Esophagus muscularis mucosa (tissue), 4 donors: ENCODE data around the gene PRR12. TPM values are rescaled to one million over a fixed set of nuclear protein-coding genes. Genes with fewer than 3 reads are reported as not detected.

ENCODE experiments used
- DNase-seq: peaks from one replicate; pipeline ENCODE4 v3.0.0-alpha.2; 2017; ENCODE audit errors: extremely low spot score
- H3K27ac ChIP-seq, 4 donors: fragments of 200-600 bp; sonication (generic); replicated peaks in 1 of 4; 1 replicate in 3 of 4; 2 replicates in 1 of 4; pipeline ENCODE4 v1.5.1; 2016 to 2019; ENCODE audit warnings: mild to moderate bottlenecking in 1 of 4
- H3K27me3 ChIP-seq, 4 donors: fragments of 200-600 bp; sonication (generic); one replicate each; pipeline versions ENCODE4 v1.5.1 to v1.6.0; 2016 to 2019
- H3K36me3 ChIP-seq, 4 donors: fragments of 200-600 bp; sonication (generic); one replicate each; pipeline ENCODE4 v1.5.1; 2016 to 2019
- H3K4me1 ChIP-seq, 4 donors: fragments of 200-600 bp; sonication (generic); one replicate each; pipeline ENCODE4 v1.5.1; 2016 to 2019
- H3K4me3 ChIP-seq, 4 donors: fragments of 200-600 bp; sonication (generic); 1 replicate in 2 of 4; 2 replicates in 2 of 4; pipeline ENCODE4 v1.5.1; 2016 to 2019; ENCODE audit warnings: mild to moderate bottlenecking in 4 of 4, moderate library complexity in 1 of 4
- H3K9me3 ChIP-seq, 4 donors: fragments of 200-600 bp; sonication (generic); 1 replicate in 3 of 4; 2 replicates in 1 of 4; pipeline ENCODE4 v1.5.1; 2016 to 2019
- EP300 ChIP-seq: sonication (generic); formaldehyde crosslinking; IDR thresholded peaks from one replicate; pipeline ENCODE4 v1.6.1; 2017; ENCODE audit warnings: antibody characterized with exemption
- POLR2A ChIP-seq: fragments of 450-650 bp; IDR thresholded peaks from one replicate; pipeline ENCODE4 v1.6.1; 2017; ENCODE audit warnings: antibody characterized with exemption, moderate library complexity, mild to moderate bottlenecking, low read depth
- POLR2AphosphoS5 ChIP-seq, 2 donors: sonication (generic); formaldehyde crosslinking; IDR thresholded peaks; one replicate each; pipeline ENCODE4 v1.6.1; 2017; ENCODE audit warnings: antibody characterized with exemption in 2 of 2
- WGBS: methylation state at CpG from one replicate; pipeline ENCODE4 v1.1.5; 2018; 5-methylcytosine and 5-hydroxymethylcytosine counted together
- intact Hi-C: fragments of 100-400 bp; cut with DNase I; formaldehyde crosslinking; loops from one replicate; pipeline ENCODE4 v1.15.1; 2023
- total RNA-seq, 4 donors: library from RNA; depleted of rRNA; stranded (reverse); fragments of >200 nt; gene quantifications; one replicate each; pipeline versions ENCODE4 v1.1.0 to v1.2.1, GENCODE V29; 2016
- TF ChIP-seq, protein P1 (sequence below), 3 experiments: fragments of 200-600 bp in 2 of 3; fragments of 450-650 bp in 1 of 3; sonication (generic) in 2 of 3; IDR thresholded peaks; one replicate each; pipeline ENCODE4 v1.5.1; 2017 to 2019; ENCODE audit warnings: antibody characterized with exemption in 3 of 3, mild to moderate bottlenecking in 2 of 3, moderate library complexity in 1 of 3

PRR12 gene
- total RNA-seq, 4 donors from 2014 or later: 9.4 to 29.1 (median 16.3) TPM

DNA sequence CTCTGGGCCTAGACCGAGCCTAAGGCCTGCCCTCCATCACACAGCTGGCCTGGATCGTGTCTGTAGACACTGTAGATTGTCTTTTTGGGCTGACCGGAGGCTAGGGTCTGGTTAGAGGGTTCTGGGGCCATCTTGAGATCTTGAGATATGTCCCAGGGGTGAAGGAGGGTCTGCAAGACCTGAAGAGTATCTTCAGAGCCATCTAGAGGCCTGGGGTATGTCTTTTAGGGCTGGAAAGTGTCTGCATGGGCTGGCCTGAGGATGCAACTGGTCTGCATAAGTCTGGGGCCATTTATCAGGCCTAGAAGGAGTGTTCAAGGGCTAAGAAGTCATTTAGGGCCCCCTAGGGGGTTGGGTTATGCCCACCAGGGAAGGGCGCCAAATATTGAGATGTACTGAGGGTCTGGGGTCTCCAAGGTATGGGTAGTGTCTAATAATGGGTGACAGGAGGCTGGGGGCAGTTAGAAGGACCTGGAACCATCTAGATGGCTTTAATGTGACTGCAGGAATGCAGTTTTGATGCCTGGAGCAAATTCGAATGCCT, 51.6 kb downstream of the PRR12 start:
- Histone ChIP-seq H3K4me3 (peak overlapping the region; percentile 69 to 97 (median 83)), H3K4me1 (peaks cover 42 to 67% (median 65%) of the 10 kb centered on the region in 4 donors), H3K36me3 (peaks cover 13 to 32% (median 29%) of the 10 kb centered on the region in 4 donors), H3K27ac (peak overlapping the region; percentile 91 to 100 (median 98)), H3K27me3 (no peaks in the 10 kb centered on the region), H3K9me3 (no peaks in the 10 kb centered on the region)
- no peak for DNase-seq
- TF ChIP-seq EP300 (no peak), POLR2AphosphoS5 (IDR thresholded peaks at IDR 0.05) (no peak), POLR2A (no peak)
- TF ChIP-seq, protein P1, sequence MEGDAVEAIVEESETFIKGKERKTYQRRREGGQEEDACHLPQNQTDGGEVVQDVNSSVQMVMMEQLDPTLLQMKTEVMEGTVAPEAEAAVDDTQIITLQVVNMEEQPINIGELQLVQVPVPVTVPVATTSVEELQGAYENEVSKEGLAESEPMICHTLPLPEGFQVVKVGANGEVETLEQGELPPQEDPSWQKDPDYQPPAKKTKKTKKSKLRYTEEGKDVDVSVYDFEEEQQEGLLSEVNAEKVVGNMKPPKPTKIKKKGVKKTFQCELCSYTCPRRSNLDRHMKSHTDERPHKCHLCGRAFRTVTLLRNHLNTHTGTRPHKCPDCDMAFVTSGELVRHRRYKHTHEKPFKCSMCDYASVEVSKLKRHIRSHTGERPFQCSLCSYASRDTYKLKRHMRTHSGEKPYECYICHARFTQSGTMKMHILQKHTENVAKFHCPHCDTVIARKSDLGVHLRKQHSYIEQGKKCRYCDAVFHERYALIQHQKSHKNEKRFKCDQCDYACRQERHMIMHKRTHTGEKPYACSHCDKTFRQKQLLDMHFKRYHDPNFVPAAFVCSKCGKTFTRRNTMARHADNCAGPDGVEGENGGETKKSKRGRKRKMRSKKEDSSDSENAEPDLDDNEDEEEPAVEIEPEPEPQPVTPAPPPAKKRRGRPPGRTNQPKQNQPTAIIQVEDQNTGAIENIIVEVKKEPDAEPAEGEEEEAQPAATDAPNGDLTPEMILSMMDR (IDR thresholded peaks at IDR 0.05): no peak
- 18% methylated on average over 3 of the region's 5 CpGs for WGBS
- intact Hi-C loops: loop anchor here (2.0 to 5.0 kb wide), 2 partner anchors 22 to 35 kb away; partner anchors contain the start of genes BCL2L12, IRF3 and PRMT1

DNA sequence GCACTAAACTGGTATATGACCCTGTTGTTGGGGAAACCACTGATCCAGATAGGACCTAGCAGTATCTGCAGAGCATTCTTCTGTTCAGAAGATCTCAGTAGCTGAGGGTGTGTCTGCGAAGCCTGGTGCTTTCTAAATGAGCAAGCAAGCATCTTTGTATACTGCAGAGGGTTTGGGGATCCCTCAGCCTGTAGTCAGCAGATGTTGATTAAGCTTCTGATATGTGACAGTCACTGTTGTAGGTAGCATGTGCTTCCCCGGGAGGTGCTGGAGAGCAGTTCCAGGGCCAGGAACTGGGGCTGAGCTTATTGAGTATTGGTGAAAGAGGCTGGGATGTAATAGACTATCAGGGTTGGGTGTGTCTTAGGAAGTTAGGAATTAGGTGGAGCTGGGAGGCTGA, 52.5 kb downstream of the PRR12 start:
- TF ChIP-seq, protein P1 (IDR thresholded peaks at IDR 0.05): no peak
- no peak for TF ChIP-seq POLR2A
- TF ChIP-seq POLR2AphosphoS5 (IDR thresholded peaks at IDR 0.05): no peak
- no peak for TF ChIP-seq EP300
- Histone ChIP-seq H3K4me1 (peaks cover 37 to 58% (median 56%) of the 10 kb centered on the region in 4 donors), H3K27me3 (no peaks in the 10 kb centered on the region), H3K36me3 (peaks cover 22 to 41% (median 35%) of the 10 kb centered on the region in 4 donors), H3K9me3 (no peaks in the 10 kb centered on the region), H3K4me3 (peak overlapping the region in 2 of 4 donors; percentile 90 to 97), H3K27ac (peak overlapping the region in 1 of 4 donors; percentile 98)
- 53% methylated on average over 2 of the region's 2 CpGs for WGBS
- intact Hi-C loops: loop anchor here (2.0 to 5.0 kb wide), 2 partner anchors 21 to 34 kb away; partner anchors contain the start of genes BCL2L12, IRF3 and PRMT1
- no peak for DNase-seq

DNA sequence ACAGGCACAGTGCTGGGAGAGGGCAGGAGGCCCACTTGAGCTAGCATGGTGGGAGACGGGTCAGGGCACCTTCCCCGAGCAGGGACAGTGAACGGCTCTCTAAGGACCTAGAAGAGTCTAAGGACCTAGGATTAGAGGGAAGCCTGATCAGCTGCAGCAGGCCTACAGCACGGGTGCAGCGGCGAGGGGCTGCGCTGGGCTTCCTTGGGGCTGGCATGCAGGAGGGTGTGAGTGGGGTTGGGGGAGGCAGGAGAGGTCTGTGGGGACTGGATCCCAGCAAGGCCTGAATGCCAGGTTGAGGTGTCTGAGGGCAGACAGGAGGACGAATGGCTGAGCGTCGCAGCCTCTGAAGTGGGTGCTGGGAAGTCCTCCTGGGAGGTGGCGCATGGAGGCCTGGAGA, 54.6 kb downstream of the PRR12 start:
- intact Hi-C loops: no loop called here
- 82% methylated on average over 7 of the region's 11 CpGs for WGBS
- Histone ChIP-seq H3K27ac (no peak overlapping the region), H3K36me3 (peaks cover 30 to 62% (median 52%) of the 10 kb centered on the region in 4 donors), H3K4me3 (no peak overlapping the region), H3K27me3 (no peaks in the 10 kb centered on the region), H3K4me1 (peaks cover 27 to 48% (median 44%) of the 10 kb centered on the region in 4 donors), H3K9me3 (no peaks in the 10 kb centered on the region)
- no peak for DNase-seq
- TF ChIP-seq EP300 (no peak), POLR2AphosphoS5 (IDR thresholded peaks at IDR 0.05) (no peak), POLR2A (no peak)
- TF ChIP-seq, protein P1 (IDR thresholded peaks at IDR 0.05): no peak

DNA sequence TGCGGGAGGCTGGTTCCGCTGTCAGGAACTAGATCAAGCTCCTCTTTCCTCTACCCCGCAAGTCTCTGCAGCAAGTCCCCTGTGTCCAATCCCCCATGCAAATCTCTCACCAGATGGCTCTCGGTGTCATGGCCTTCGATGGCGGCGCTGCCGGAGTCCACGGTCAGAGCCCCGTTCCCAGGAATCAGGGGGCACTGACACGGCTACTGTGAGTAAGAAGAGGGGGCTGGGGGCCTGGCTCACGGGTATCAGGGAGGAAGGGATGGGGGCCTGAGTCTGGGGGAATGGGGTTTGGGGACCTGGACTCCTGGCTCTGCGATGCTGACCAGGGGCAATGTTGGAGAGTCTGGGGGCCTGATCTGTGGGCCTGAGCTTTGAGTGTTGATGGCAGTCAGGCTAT, 55.0 kb downstream of the PRR12 start:
- Histone ChIP-seq H3K9me3 (no peaks in the 10 kb centered on the region), H3K4me3 (no peak overlapping the region), H3K27ac (no peak overlapping the region), H3K36me3 (peaks cover 31 to 66% (median 56%) of the 10 kb centered on the region in 4 donors), H3K27me3 (no peaks in the 10 kb centered on the region), H3K4me1 (peaks cover 27 to 45% (median 41%) of the 10 kb centered on the region in 4 donors)
- 91% methylated on average over 9 of the region's 13 CpGs for WGBS
- DNase-seq: no peak
- TF ChIP-seq, protein P1 (IDR thresholded peaks at IDR 0.05): no peak
- TF ChIP-seq POLR2A (no peak), EP300 (no peak), POLR2AphosphoS5 (IDR thresholded peaks at IDR 0.05) (no peak)
- intact Hi-C loops: no loop called here
